HUES48 (cell line): ENCODE data around the gene HLF.
A peak's percentile ranks its signal among the peaks of the same experiment; 100 is the strongest.

ENCODE experiments used
- H3K27ac ChIP-seq: one replicate; pipeline ENCODE4 v1.7.0; 2013; ENCODE audit warnings: low read depth, low read length, inconsistent platforms
- H3K27me3 ChIP-seq: 2 replicates; pipeline ENCODE4 v1.6.1; 2013; ENCODE audit warnings: mild to moderate bottlenecking, low read length; ENCODE audit not compliant: control insufficient read depth, insufficient read depth
- H3K36me3 ChIP-seq: 2 replicates; pipeline ENCODE4 v1.6.1; 2013; ENCODE audit warnings: low read length; ENCODE audit not compliant: control insufficient read depth, insufficient read depth
- H3K4me1 ChIP-seq: 2 replicates; pipeline ENCODE4 v1.6.1; 2013; ENCODE audit warnings: mild to moderate bottlenecking, low read length; ENCODE audit not compliant: control insufficient read depth, insufficient read depth
- H3K4me3 ChIP-seq: 2 replicates; pipeline ENCODE4 v1.5.1; 2013; ENCODE audit warnings: mild to moderate bottlenecking, low read depth, low read length
- H3K9ac ChIP-seq: 2 replicates; pipeline ENCODE4 v1.6.1; 2013; ENCODE audit warnings: mild to moderate bottlenecking, low read depth, low read length, moderate library complexity
- H3K9me3 ChIP-seq: 2 replicates; pipeline ENCODE4 v1.6.1; 2013; ENCODE audit warnings: low read length; ENCODE audit not compliant: control insufficient read depth, insufficient read depth

HLF gene

GRCh38 chr17:55233840-55234239 is 30.9 kb upstream of the HLF start:
- Histone ChIP-seq H3K27me3 (peaks cover 19% of the 10 kb centered on the region), H3K4me1 (peaks cover 4% of the 10 kb centered on the region), H3K9me3 (no peaks in the 10 kb centered on the region), H3K9ac (no peak overlapping the region), H3K4me3 (no peak overlapping the region), H3K27ac (no peak overlapping the region), H3K36me3 (no peaks in the 10 kb centered on the region)

- Histone ChIP-seq H3K36me3 (no peaks in the 10 kb centered on the region), H3K9ac (no peak overlapping the region), H3K4me1 (peaks cover 4% of the 10 kb centered on the region), H3K27ac (no peak overlapping the region), H3K4me3 (no peak overlapping the region), H3K9me3 (no peaks in the 10 kb centered on the region), H3K27me3 (peaks cover 27% of the 10 kb centered on the region)
Observed at GRCh38 chr17:55236316-55236715, 28.4 kb upstream of the HLF start.

GRCh38 chr17:55237268-55237667 is 27.5 kb upstream of the HLF start:
- H3K27ac ChIP-seq, result no peak overlapping the region
- H3K9me3 ChIP-seq, result no peaks in the 10 kb centered on the region
- peaks cover 4% of the 10 kb centered on the region for H3K4me1 ChIP-seq
- H3K27me3 ChIP-seq, result peaks cover 27% of the 10 kb centered on the region
- H3K9ac ChIP-seq, result no peak overlapping the region
- H3K36me3 ChIP-seq, result no peaks in the 10 kb centered on the region
- H3K4me3 ChIP-seq, result no peak overlapping the region

GRCh38 chr17:55237841-55238178 is 26.9 kb upstream of the HLF start:
- peaks cover 4% of the 10 kb centered on the region for H3K4me1 ChIP-seq
- H3K9ac ChIP-seq, result peak overlapping the region; percentile 43; the same call in 1 of the 2 replicates
- H3K36me3 ChIP-seq, result no peaks in the 10 kb centered on the region
- no peaks in the 10 kb centered on the region for H3K9me3 ChIP-seq
- no peak overlapping the region for H3K27ac ChIP-seq
- H3K27me3 ChIP-seq, result peaks cover 27% of the 10 kb centered on the region
- peak overlapping the region; percentile 81 for H3K4me3 ChIP-seq

GRCh38 chr17:55238179-55238930 is 26.4 kb upstream of the HLF start:
- Histone ChIP-seq H3K27me3 (peaks cover 27% of the 10 kb centered on the region), H3K4me3 (peak overlapping the region; percentile 81), H3K4me1 (peaks cover 4% of the 10 kb centered on the region), H3K9ac (peak overlapping the region; percentile 48), H3K27ac (no peak overlapping the region), H3K9me3 (no peaks in the 10 kb centered on the region), H3K36me3 (no peaks in the 10 kb centered on the region)

- H3K4me1 ChIP-seq, result peaks cover 4% of the 10 kb centered on the region
- H3K4me3 ChIP-seq, result peak overlapping the region; percentile 81
- H3K9me3 ChIP-seq, result no peaks in the 10 kb centered on the region
- H3K27ac ChIP-seq, result no peak overlapping the region
- no peaks in the 10 kb centered on the region for H3K36me3 ChIP-seq
- H3K27me3 ChIP-seq, result peaks cover 27% of the 10 kb centered on the region
- peak overlapping the region; percentile 48 for H3K9ac ChIP-seq
Observed at GRCh38 chr17:55238931-55239297, 25.8 kb upstream of the HLF start.

GRCh38 chr17:55241097-55241496 is 23.7 kb upstream of the HLF start:
- Histone ChIP-seq H3K9ac (no peak overlapping the region), H3K9me3 (no peaks in the 10 kb centered on the region), H3K4me1 (peaks cover 4% of the 10 kb centered on the region), H3K36me3 (no peaks in the 10 kb centered on the region), H3K27ac (no peak overlapping the region), H3K4me3 (no peak overlapping the region), H3K27me3 (peaks cover 25% of the 10 kb centered on the region)

GRCh38 chr17:55242476-55242875 is 22.3 kb upstream of the HLF start:
- no peaks in the 10 kb centered on the region for H3K36me3 ChIP-seq
- H3K4me3 ChIP-seq, result no peak overlapping the region
- no peak overlapping the region for H3K9ac ChIP-seq
- H3K27ac ChIP-seq, result no peak overlapping the region
- peaks cover 4% of the 10 kb centered on the region for H3K4me1 ChIP-seq
- peaks cover 15% of the 10 kb centered on the region for H3K27me3 ChIP-seq
- H3K9me3 ChIP-seq, result no peaks in the 10 kb centered on the region

- Histone ChIP-seq H3K27me3 (no peaks in the 10 kb centered on the region), H3K9me3 (no peaks in the 10 kb centered on the region), H3K36me3 (no peaks in the 10 kb centered on the region), H3K4me3 (no peak overlapping the region), H3K27ac (no peak overlapping the region), H3K9ac (no peak overlapping the region), H3K4me1 (no peaks in the 10 kb centered on the region)
Observed at GRCh38 chr17:55245986-55246385, 18.8 kb upstream of the HLF start.

GRCh38 chr17:55246583-55246982 is 18.2 kb upstream of the HLF start:
- Histone ChIP-seq H3K27ac (no peak overlapping the region), H3K27me3 (no peaks in the 10 kb centered on the region), H3K36me3 (no peaks in the 10 kb centered on the region)

GRCh38 chr17:55248077-55248476 is 16.7 kb upstream of the HLF start:
- H3K27me3 ChIP-seq, result no peaks in the 10 kb centered on the region
- H3K9ac ChIP-seq, result no peak overlapping the region
- H3K4me1 ChIP-seq, result no peaks in the 10 kb centered on the region
- H3K9me3 ChIP-seq, result no peaks in the 10 kb centered on the region
- no peak overlapping the region for H3K27ac ChIP-seq
- no peaks in the 10 kb centered on the region for H3K36me3 ChIP-seq
- no peak overlapping the region for H3K4me3 ChIP-seq

More at GRCh38 chr17:55246583-55246982, 18.2 kb upstream of the HLF start:
- Histone ChIP-seq H3K4me1 (no peaks in the 10 kb centered on the region), H3K9me3 (no peaks in the 10 kb centered on the region), H3K4me3 (no peak overlapping the region), H3K9ac (no peak overlapping the region)
